K562 (cell line): ENCODE data around the gene IL6R. TPM values are rescaled to one million over a fixed set of nuclear protein-coding genes. Genes with fewer than 3 reads are reported as not detected.

ENCODE experiments used
- BRF2 ChIP-seq: IDR thresholded peaks from 3 replicates; pipeline ENCODE4 v1.6.1; 2011; ENCODE audit warnings: borderline replicate concordance, mild to moderate bottlenecking; ENCODE audit not compliant: insufficient read length, insufficient read depth
- CTCF ChIP-seq, 3 experiments: IDR thresholded peaks in 2 of 3; conservative IDR thresholded peaks in 1 of 3; 2 replicates each; pipeline ENCODE4 v1.5.1; 2011 to 2012; ENCODE audit warnings: low read length in 3 of 3, mild to moderate bottlenecking in 3 of 3, control low read depth in 2 of 3, improper control_type of control experiment in 1 of 3, inconsistent platforms in 1 of 3, low read depth in 1 of 3, mixed read lengths in 1 of 3, moderate library complexity in 1 of 3; ENCODE audit not compliant: insufficient read depth in 2 of 3
- HES1 ChIP-seq: fragments of 450-650 bp; IDR thresholded peaks from 2 replicates; pipeline ENCODE4 v1.6.1; 2016; ENCODE audit warnings: low read depth, mild to moderate bottlenecking, moderate library complexity
- HINFP ChIP-seq: fragments of 450-650 bp; conservative IDR thresholded peaks from 2 replicates; pipeline ENCODE4 v1.6.1; 2016; ENCODE audit warnings: missing genetic modification characterization, low read depth, mild to moderate bottlenecking, control low read depth, missing compliant biosample characterization
- HNRNPLL ChIP-seq: fragments of 200-400 bp; formaldehyde crosslinking; IDR thresholded peaks from 2 replicates; pipeline ENCODE4 v1.6.1; 2017; ENCODE audit warnings: low read length, low read depth, mild to moderate bottlenecking; ENCODE audit not compliant: poor library complexity, severe bottlenecking
- MAZ ChIP-seq, 2 experiments: fragments of 450-650 bp in 1 of 2; sonication (generic) in 1 of 2; formaldehyde crosslinking; IDR thresholded peaks in 1 of 2; conservative IDR thresholded peaks in 1 of 2; 2 replicates each; pipeline versions ENCODE4 v1.4.0 to v1.5.0; 2020; ENCODE audit warnings: mild to moderate bottlenecking in 1 of 2, missing genetic modification reagents in 1 of 2
- POLR2AphosphoS5 ChIP-seq: IDR thresholded peaks from 2 replicates; pipeline ENCODE4 v1.6.1; 2011; ENCODE audit warnings: mild to moderate bottlenecking, low read depth, low read length, moderate library complexity; ENCODE audit not compliant: control insufficient read depth, insufficient read depth
- PREB ChIP-seq: sonication (generic); formaldehyde crosslinking; IDR thresholded peaks from 2 replicates; pipeline ENCODE4 v1.8.1; 2023; ENCODE audit warnings: mild to moderate bottlenecking, missing genetic modification reagents
- SIX5 ChIP-seq, 2 experiments: IDR thresholded peaks; 2 replicates each; pipeline ENCODE4 v1.6.1; 2011; ENCODE audit warnings: low read length in 2 of 2, borderline replicate concordance in 1 of 2, low read depth in 1 of 2, mild to moderate bottlenecking in 1 of 2, moderate library complexity in 1 of 2; ENCODE audit not compliant: insufficient read depth in 1 of 2
- SNAPC5 ChIP-seq: fragments of 250-450 bp; sonication (Bioruptor Pico); IDR thresholded peaks from 2 replicates; pipeline ENCODE4 v1.8.0; 2021; ENCODE audit warnings: moderate library complexity, mild to moderate bottlenecking, inconsistent platforms
- SNIP1 ChIP-seq: fragments of 450-650 bp; IDR thresholded peaks from 2 replicates; pipeline ENCODE4 v1.7.1; 2017; ENCODE audit warnings: low read depth, mild to moderate bottlenecking
- SRSF3 ChIP-seq: fragments of 200-400 bp; formaldehyde crosslinking; IDR thresholded peaks from 2 replicates; pipeline ENCODE4 v1.6.1; 2016; ENCODE audit warnings: mild to moderate bottlenecking, low read length, moderate library complexity; ENCODE audit not compliant: insufficient read depth
- U2AF1 ChIP-seq: fragments of 200-400 bp; formaldehyde crosslinking; optimal IDR thresholded peaks from 2 replicates; pipeline ENCODE3; 2017; ENCODE audit warnings: mild to moderate bottlenecking, low read depth, low read length, moderate library complexity
- XRCC5 ChIP-seq: fragments of 200-400 bp; formaldehyde crosslinking; IDR thresholded peaks from 2 replicates; pipeline ENCODE4 v1.6.1; 2017; ENCODE audit warnings: low read depth, mild to moderate bottlenecking, low read length
- ZFX ChIP-seq: sonication (generic); formaldehyde crosslinking; IDR thresholded peaks from 2 replicates; pipeline ENCODE4 v1.8.0; 2022; ENCODE audit warnings: mild to moderate bottlenecking, missing genetic modification reagents, moderate library complexity
- ZNF197 ChIP-seq: fragments of 200-800 bp; sonication (Bioruptor generic); IDR thresholded peaks from 2 replicates; pipeline ENCODE4 v1.6.1; 2016; ENCODE audit warnings: low read depth, missing genetic modification characterization, missing compliant biosample characterization
- ZNF3 ChIP-seq: fragments of 250-450 bp; sonication (Bioruptor Pico); IDR thresholded peaks from 2 replicates; pipeline ENCODE4 v1.5.0; 2021; ENCODE audit warnings: mild to moderate bottlenecking, moderate library complexity
- ZNF75A ChIP-seq: fragments of 450-650 bp; formaldehyde crosslinking; IDR thresholded peaks from 2 replicates; pipeline ENCODE4 v1.4.0; 2020; ENCODE audit warnings: mild to moderate bottlenecking
- ZNF778 ChIP-seq: fragments of 450-650 bp; formaldehyde crosslinking; IDR thresholded peaks from 2 replicates; pipeline ENCODE4 v1.4.0; 2020; ENCODE audit warnings: mild to moderate bottlenecking, moderate library complexity
- polyA plus RNA-seq, 8 experiments: library from polyadenylated mRNA; depleted of rRNA in 4 of 8; stranded (reverse) in 5 of 8; unstranded in 3 of 8; fragments of >200 nt; fragmentation: Nextera tagmentation in 2 of 8; fragmentation: Illumina TruSeq in 1 of 8; extraction: Ambion mirVana in 2 of 8; extraction: Trizol in 1 of 8; gene quantifications; 2 replicates each; pipeline versions ENCODE4 v1.2.1 to v1.2.3, GENCODE V29; 2011 to 2014; ENCODE audit warnings: inconsistent platforms in 1 of 8, missing spikeins in 1 of 8
- total RNA-seq, 7 experiments: library from RNA; depleted of rRNA in 6 of 7; stranded (reverse); fragments of >200 nt in 6 of 7; fragmentation: Illumina TruSeq in 2 of 7; extraction: Trizol in 2 of 7; gene quantifications; 2 replicates each; pipeline versions ENCODE4 v1.2.1 to v1.2.3, GENCODE V29; 2011 to 2021; ENCODE audit warnings: low replicate concordance in 1 of 7

IL6R gene
- total and polyA plus RNA-seq, 9 of the 15 experiments (the other 6 are each of a cell fraction or from before 2014, with no cell fraction given) = 0.05 to 1.1 (median 0.11) TPM; not detected in 2

- no peak for TF ChIP-seq HNRNPLL
- TF ChIP-seq PREB (CRISPR knock-in tag) = no peak
- TF ChIP-seq CTCF (IDR thresholded peaks at IDR 0.05 in 2 of 3, conservative IDR thresholded peaks at IDR 0.05 in 1 of 3; ENCODE audit: insufficient read depth in 2 of 3, low read depth in 1 of 3, low read length in 3 of 3) = no peak
- no peak for TF ChIP-seq ZNF778 (CRISPR knock-in tag)
- TF ChIP-seq ZNF197 (CRISPR knock-in tag) = 0 out of 2 replicates have a peak, but pooled peaks have one; percentile 29
- TF ChIP-seq POLR2AphosphoS5 = peak; percentile 66; the same call in 1 of the 2 replicates
- 0 out of 2 replicates have a peak, but pooled peaks have one; percentile 27 for TF ChIP-seq HINFP (tag)
- TF ChIP-seq SNIP1 = no peak
- no peak for TF ChIP-seq ZNF3 (CRISPR knock-in tag)
- TF ChIP-seq SNAPC5 (CRISPR knock-in tag) = no peak
- TF ChIP-seq U2AF1 = no peak
- TF ChIP-seq SRSF3 = no peak
- no peak for TF ChIP-seq ZFX (CRISPR knock-in tag)
- TF ChIP-seq BRF2 = no peak
- TF ChIP-seq HES1 = no peak
- TF ChIP-seq SIX5 (IDR thresholded peaks at IDR 0.05; ENCODE audit: borderline replicate concordance in 1 of 2, insufficient read depth in 1 of 2, low read depth in 1 of 2, low read length in 2 of 2) = no peak
- peak in 1 of 2 experiments; percentile 22; a peak in 1 of 4 replicates for TF ChIP-seq MAZ (CRISPR knock-in tag; conservative IDR thresholded peaks at IDR 0.05 in 1 of 2, IDR thresholded peaks at IDR 0.05 in 1 of 2)
- TF ChIP-seq XRCC5 = no peak
- TF ChIP-seq ZNF75A = no peak
Measured at GRCh38 chr1:154384650-154385489, 20.3 kb upstream of the IL6R start (continued).
